Fibroblast of villous mesenchyme (primary cell): ENCODE results near the gene RNF44. TPM values are rescaled to one million over a fixed set of nuclear protein-coding genes. Genes with fewer than 3 reads are reported as not detected.

Experiments used
- DNase-seq: peaks from one replicate; pipeline ENCODE4 v3.0.0-alpha.2; 2010; ENCODE audit warnings: low read depth
- H3K4me3 ChIP-seq: 2 replicates; pipeline ENCODE4 v1.5.1; 2011; ENCODE audit warnings: low read depth, mild to moderate bottlenecking, low read length
- total RNA-seq: library from RNA; depleted of rRNA; stranded (reverse); fragments of >200 nt; gene quantifications from 2 replicates; pipeline ENCODE4 v1.2.3, GENCODE V29; 2012
- TF ChIP-seq, protein P1 (sequence below): IDR thresholded peaks from 2 replicates; pipeline ENCODE4 v1.5.1; 2012; ENCODE audit warnings: low read depth, mild to moderate bottlenecking, low read length; ENCODE audit not compliant: insufficient read depth

The RNF44 gene
- total RNA-seq, 1 donor = 4.3 TPM

DNA sequence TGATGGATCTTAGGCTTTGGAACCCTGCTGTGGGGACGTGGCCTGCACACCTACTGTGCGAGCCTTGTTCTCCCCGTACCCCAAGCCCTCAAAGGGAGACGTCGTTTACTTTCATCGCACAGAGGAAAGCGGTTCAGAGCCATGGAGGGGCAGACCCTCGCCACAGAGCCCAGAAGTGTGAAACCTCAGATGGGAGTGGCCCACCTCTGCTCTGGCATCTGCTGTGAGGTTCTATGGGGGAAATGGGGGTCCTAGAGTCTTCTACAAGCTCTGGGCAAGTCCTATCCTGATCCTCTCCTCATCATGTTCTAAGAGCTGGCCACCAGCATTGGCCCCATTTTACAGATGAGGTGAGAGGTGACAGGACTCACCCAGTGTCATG lies 3.7 kb upstream of the RNF44 start:
- no peak for DNase-seq
- no peak overlapping the region for H3K4me3 ChIP-seq
- TF ChIP-seq, protein P1, sequence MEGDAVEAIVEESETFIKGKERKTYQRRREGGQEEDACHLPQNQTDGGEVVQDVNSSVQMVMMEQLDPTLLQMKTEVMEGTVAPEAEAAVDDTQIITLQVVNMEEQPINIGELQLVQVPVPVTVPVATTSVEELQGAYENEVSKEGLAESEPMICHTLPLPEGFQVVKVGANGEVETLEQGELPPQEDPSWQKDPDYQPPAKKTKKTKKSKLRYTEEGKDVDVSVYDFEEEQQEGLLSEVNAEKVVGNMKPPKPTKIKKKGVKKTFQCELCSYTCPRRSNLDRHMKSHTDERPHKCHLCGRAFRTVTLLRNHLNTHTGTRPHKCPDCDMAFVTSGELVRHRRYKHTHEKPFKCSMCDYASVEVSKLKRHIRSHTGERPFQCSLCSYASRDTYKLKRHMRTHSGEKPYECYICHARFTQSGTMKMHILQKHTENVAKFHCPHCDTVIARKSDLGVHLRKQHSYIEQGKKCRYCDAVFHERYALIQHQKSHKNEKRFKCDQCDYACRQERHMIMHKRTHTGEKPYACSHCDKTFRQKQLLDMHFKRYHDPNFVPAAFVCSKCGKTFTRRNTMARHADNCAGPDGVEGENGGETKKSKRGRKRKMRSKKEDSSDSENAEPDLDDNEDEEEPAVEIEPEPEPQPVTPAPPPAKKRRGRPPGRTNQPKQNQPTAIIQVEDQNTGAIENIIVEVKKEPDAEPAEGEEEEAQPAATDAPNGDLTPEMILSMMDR = no peak

DNA sequence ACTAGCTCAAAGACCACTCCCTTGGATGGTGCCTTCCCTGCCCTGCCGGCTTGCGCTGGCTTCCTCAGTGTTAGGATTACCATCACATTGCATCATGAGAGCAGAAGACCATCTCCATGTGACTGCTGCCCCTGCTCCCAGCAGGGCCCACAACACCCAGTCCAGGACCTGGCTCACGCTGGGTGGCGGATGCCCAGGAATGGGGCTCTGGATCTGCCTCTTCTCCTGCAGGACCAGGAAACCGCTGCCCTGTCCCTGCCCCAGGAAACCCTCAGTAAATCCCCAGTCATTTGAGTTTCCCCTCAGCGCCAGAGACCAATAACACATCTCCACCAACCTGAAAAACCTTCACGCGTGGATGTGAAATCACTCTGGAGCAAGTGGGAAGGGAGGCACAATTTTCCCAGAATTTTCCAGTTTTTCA lies 3.3 kb upstream of the RNF44 start:
- peak; percentile 46 for DNase-seq

DNA sequence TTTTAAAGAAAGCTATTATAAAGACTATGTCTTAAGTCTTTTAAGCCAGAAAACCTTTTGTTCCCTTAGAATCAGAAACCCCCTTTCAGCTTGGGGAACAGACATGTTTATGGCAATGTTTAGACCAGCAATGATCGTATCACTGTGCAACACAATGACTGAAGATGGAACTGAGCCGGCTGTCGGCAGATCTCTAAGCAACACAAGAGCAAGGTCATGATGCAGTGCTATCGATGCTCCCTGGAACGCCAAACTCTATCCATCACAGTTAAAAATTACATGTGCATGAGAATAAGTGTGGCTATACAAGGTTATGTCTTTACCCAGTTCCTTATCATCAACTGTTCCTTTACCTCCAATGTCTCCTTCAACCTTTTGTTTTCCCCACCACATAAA lies 1.8 kb upstream of the RNF44 start:
- TF ChIP-seq, protein P1 = no peak
- no peak overlapping the region for H3K4me3 ChIP-seq
- DNase-seq = no peak

More for the DNA sequence above, 3.3 kb upstream of the RNF44 start:
- TF ChIP-seq, protein P1 = no peak
- H3K4me3 ChIP-seq = no peak overlapping the region

DNA sequence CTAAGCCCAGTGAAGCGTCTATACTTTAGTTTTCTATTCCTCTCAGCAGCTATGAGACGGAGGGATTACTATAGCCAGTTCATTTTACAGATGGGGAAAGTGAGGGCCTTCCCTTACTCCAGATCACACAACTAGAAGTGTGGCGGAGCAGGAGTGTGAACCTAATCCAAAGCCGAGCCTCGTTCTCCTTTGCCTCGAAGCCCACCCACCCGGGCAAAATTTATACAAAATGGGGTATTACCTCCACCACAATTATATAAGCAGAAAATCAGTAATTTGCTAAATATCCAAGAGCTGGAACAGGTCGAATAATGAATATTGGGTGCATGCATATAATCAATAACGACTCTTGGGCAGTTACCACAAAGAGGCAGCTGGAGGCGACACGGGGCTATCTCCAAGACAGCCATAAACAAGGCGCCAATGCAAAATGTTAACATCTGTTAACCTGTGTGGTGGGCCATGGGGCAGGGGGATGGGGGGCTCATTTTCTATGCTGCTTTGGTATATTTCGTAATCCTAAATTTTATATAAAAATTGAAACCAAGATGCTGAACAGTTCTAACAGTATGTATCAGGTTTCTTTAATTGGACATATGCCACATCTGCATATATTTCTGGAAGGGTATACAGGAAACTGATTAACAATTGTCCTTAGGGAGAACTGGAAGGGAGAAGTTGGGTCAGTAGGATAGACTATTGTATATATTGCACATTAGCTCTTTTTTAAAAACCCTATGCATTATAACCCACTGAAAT lies 1.2 kb upstream of the RNF44 start:
- TF ChIP-seq, protein P1 = no peak
- peak overlapping the region; percentile 48 for H3K4me3 ChIP-seq
- DNase-seq = no peak

DNA sequence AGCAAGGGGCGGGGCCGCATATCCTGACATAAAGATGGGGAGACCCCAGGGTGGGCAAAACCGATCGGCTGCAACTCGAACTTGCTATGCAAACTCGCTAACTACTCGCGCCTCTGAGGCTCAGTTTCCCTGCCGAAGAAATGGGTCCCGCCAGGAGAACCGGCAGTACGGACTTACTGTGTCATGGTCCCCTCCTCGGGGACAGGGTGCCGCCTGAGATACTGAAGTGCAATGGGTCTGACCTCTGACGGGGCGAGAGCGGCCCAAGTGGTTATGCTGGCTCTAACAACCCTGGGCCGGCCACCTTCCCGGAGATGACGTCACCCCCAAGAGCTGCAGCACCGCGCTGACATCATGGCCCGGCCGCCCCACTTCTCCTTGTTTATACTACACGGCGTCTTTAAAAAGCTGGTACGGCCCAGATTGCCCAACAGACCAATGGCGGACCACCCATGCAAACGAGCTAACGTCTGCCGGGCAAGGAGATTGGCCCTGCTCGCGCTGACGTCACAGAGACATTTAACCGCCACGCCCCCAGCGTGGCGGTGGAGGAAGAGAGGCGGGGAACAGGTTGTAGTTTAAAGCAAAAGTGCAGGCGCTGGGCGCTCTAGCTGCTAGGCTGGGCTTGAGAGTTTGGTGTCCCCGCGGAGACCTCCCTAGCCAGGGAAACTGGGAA lies 490 bp upstream of the RNF44 start:
- DNase-seq = peak; percentile 100
- TF ChIP-seq, protein P1 = no peak
- peak overlapping the region; percentile 99 for H3K4me3 ChIP-seq

DNA sequence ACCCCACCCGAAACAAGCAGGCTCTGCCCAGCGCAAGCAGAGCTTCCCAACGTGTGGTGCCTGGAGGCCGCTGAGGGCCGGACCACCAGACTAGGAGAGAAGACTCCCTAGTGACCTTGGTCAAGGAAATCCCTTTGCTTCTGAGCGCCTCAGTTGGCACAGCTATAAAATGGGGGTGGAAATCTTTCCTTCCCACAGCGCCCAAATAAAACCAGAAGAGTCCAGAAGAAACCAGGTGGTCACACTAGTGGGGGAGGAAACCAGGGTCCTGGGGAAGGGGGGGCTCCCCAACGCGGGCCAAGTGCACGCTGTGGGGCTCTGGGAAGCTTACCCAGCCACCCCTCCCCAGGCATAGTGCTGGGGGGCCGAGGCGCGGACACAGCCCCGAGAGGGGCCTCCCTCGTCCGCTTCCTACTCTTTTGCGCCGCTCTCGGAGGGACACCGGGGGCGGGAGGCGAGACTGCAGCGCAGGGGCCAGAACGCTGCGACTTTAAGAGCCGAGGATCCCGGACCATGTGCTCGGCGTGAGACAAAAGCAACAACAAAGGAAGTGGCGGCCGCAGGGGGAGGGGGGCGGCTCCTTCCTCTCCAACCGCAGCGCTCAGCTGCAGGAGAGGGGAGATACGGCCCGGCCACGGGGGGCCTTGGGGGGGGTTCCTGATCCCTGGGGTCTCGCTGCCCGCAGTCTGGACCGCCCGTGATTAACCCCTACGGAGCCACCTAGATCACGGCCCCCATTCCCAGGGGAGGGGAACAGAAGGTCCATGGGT lies 885 bp downstream of the RNF44 start:
- peak overlapping the region; percentile 99 for H3K4me3 ChIP-seq
- peak; percentile 76 for DNase-seq
- TF ChIP-seq, protein P1 = no peak
